ENCODE measurements around the gene TMEM132D. TPM values are rescaled to one million over a fixed set of nuclear protein-coding genes. Genes with fewer than 3 reads are reported as not detected.

Gene TMEM132D
- total RNA-seq, 2 donors from 2014 or later = not detected

DNA sequence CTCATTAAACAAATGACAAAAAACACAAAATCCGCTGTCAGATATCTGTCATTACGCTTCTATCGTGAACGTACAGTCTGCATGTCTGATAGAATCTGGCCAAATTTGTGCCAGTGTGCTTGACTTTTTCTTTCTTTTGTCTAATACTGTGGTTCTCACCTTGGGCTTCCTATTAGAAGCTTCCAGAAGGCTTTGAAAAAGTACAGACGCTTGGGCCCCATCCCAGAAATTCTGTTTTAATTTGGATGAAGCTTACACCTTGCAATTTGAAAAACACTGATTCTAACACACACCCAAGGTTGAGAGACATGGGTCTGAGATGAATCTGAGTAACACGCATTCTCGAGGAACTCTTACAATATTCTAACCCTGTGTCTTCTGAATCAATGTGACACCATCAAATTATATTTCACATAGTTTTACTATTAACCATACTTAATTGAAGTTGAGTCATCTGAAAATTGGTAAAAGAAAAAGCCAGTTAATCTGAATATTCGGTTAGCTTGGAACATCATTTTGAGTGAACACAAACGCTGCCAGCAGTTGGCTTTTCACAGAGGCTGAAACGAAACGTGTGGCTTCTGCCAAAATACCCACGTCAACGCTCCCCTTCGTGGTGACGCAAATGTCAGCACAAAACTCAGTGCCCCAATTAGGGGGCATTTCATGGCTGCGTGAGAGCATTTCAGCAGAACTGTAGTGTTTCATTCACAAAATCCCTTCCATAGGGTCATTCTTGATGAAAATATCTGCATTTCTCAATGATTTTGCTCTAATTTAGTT lies 420.5 kb downstream of the TMEM132D start:
- Mint-ChIP-seq H3K4me3 (no peak overlapping the region), H3K27ac (no peak overlapping the region), H3K4me1 (no peaks in the 10 kb centered on the region), H3K9me3 (peaks cover 10% of the 10 kb centered on the region), H3K36me3 (ENCODE audit: low read depth) (no peaks in the 10 kb centered on the region), H3K27me3 (no peaks in the 10 kb centered on the region)
- no peak for ATAC-seq (replicated peaks)

DNA sequence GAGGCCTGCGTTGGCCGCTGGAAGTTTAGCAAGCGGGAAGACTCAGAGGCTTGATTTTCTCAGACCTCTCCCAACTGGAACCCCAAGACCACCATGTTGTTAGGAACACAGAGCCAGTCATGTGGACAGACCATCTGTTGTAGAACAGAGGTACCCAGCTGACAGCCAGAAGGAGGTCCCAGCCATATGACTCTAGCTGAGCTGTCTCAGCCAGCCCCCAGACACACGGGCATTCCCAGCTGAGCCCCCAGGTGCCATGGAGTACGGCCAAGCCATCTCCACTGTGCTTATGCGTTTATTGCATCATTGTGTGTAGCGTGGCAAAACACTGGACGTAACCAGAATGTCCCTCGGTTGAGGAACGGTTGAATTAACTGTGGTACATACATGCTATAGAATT lies 421.9 kb downstream of the TMEM132D start:
- no peaks in the 10 kb centered on the region for H3K36me3 Mint-ChIP-seq (ENCODE audit: low read depth)
- H3K27me3 Mint-ChIP-seq = no peaks in the 10 kb centered on the region
- no peak for ATAC-seq (replicated peaks)
- no peak overlapping the region for H3K4me3 Mint-ChIP-seq
- H3K27ac Mint-ChIP-seq = no peak overlapping the region
- H3K4me1 Mint-ChIP-seq = no peaks in the 10 kb centered on the region
- H3K9me3 Mint-ChIP-seq = peaks cover 10% of the 10 kb centered on the region

DNA sequence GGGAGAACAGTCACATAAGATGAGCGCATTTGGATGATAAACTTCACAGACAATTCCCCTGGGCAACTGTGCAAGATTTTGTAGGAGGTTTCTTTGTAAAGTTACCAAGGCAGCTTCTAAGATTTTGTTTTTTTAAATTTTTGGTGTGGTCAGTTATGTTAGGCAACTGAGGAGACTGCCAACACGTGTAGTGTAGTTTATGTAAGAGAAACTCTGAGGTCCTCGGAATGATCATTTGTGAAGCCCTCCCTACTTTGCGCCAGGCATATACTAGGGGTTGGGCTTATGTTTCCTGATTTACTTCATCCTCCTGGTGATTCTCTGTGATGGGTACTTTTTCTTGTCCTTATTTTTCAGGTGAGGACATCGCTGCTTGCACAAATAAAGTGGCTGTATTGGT lies 433.6 kb downstream of the TMEM132D start:
- H3K4me1 Mint-ChIP-seq = no peaks in the 10 kb centered on the region
- H3K4me3 Mint-ChIP-seq = no peak overlapping the region

DNA sequence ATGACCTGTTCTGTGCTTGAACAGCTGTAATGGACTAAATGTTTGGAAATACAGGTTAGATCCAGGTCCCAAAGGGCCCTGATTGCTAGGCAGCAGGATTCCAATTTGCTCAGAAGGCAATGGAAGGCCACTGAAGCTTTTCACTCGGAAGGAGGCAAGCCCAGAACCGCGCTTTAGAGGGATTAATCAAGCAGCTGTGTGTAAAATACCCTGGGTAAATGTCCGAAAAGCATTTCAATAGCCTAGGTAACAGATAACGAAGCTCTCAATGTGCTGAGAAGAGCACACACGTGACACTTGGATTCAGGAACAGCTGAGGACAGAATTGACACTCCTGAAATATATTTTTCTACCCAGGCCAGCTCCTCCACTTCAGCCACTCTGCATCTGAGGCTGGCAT lies 436.1 kb downstream of the TMEM132D start:
- H3K4me1 Mint-ChIP-seq = no peaks in the 10 kb centered on the region
- H3K36me3 Mint-ChIP-seq (ENCODE audit: low read depth) = no peaks in the 10 kb centered on the region
- H3K9me3 Mint-ChIP-seq = peaks cover 16% of the 10 kb centered on the region
- H3K27ac Mint-ChIP-seq = no peak overlapping the region
- ATAC-seq (replicated peaks) = no peak
- H3K27me3 Mint-ChIP-seq = no peaks in the 10 kb centered on the region
- H3K4me3 Mint-ChIP-seq = no peak overlapping the region

More for the DNA sequence above, 433.6 kb downstream of the TMEM132D start:
- no peak for ATAC-seq (replicated peaks)
- Mint-ChIP-seq H3K36me3 (ENCODE audit: low read depth) (no peaks in the 10 kb centered on the region), H3K27ac (no peak overlapping the region), H3K9me3 (peaks cover 20% of the 10 kb centered on the region), H3K27me3 (no peaks in the 10 kb centered on the region)

DNA sequence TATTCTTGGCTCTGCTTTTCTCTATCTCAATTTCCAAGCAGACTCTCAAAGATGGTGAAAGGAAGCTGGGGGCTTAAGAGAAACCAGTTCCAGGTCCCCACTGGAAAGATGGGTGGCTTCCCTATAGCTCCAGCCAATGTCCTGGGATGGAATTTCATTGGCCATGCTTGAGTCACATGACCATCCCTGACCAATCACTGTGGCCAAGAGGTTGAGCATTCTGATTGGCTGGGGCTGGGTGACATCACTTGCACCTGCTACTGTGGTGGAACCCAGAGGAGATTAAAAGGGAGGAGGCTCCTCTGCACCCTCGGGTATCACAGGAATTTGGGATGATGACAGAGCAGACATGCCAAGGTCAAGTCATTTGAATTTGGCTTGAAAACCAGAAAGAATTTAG lies 436.5 kb downstream of the TMEM132D start:
- Mint-ChIP-seq H3K9me3 (peaks cover 16% of the 10 kb centered on the region), H3K27ac (no peak overlapping the region)

DNA sequence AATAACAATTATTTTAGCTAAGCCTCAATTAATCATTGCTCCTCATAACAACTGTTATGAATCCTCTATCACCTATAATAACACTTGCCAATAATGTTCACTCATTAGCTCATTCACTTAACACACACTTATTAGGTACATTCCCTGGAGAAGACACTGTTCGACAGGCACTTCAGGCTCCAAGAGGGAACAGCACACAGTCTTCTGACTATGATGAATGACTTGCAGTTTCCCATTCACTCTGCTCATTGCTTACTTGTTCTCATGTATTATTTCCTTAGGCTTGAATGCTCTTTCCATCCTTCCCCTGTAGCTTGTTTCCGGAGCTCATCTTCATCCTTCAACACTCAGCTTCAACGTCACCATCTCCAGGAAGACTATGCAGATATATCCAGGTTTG lies 437.3 kb downstream of the TMEM132D start:
- Mint-ChIP-seq H3K9me3 (peaks cover 20% of the 10 kb centered on the region), H3K4me1 (no peaks in the 10 kb centered on the region), H3K4me3 (no peak overlapping the region), H3K27ac (no peak overlapping the region), H3K36me3 (ENCODE audit: low read depth) (no peaks in the 10 kb centered on the region), H3K27me3 (no peaks in the 10 kb centered on the region)
- no peak for ATAC-seq (replicated peaks)

More for the DNA sequence above, 436.5 kb downstream of the TMEM132D start:
- Mint-ChIP-seq H3K27me3 (no peaks in the 10 kb centered on the region), H3K4me3 (no peak overlapping the region), H3K4me1 (no peaks in the 10 kb centered on the region), H3K36me3 (ENCODE audit: low read depth) (no peaks in the 10 kb centered on the region)
- no peak for ATAC-seq (replicated peaks)

GRCh38 chr12:129459886-129460285 lies 443.9 kb downstream of the TMEM132D start:
- no peaks in the 10 kb centered on the region for H3K4me1 Mint-ChIP-seq
- H3K4me3 Mint-ChIP-seq = no peak overlapping the region
- peaks cover 18% of the 10 kb centered on the region for H3K9me3 Mint-ChIP-seq
- H3K36me3 Mint-ChIP-seq (ENCODE audit: low read depth) = no peaks in the 10 kb centered on the region
- no peak overlapping the region for H3K27ac Mint-ChIP-seq
- ATAC-seq (replicated peaks) = no peak
- H3K27me3 Mint-ChIP-seq = no peaks in the 10 kb centered on the region

GRCh38 chr12:129446696-129447095 lies 457.1 kb downstream of the TMEM132D start:
- Mint-ChIP-seq H3K9me3 (peaks cover 4% of the 10 kb centered on the region), H3K27me3 (no peaks in the 10 kb centered on the region), H3K36me3 (ENCODE audit: low read depth) (no peaks in the 10 kb centered on the region), H3K4me3 (no peak overlapping the region), H3K27ac (no peak overlapping the region), H3K4me1 (no peaks in the 10 kb centered on the region)
- ATAC-seq (replicated peaks) = no peak

- Mint-ChIP-seq H3K27me3 (no peaks in the 10 kb centered on the region), H3K9me3 (peaks cover 8% of the 10 kb centered on the region), H3K36me3 (ENCODE audit: low read depth) (no peaks in the 10 kb centered on the region), H3K27ac (no peak overlapping the region), H3K4me1 (no peaks in the 10 kb centered on the region), H3K4me3 (no peak overlapping the region)
- ATAC-seq (replicated peaks) = no peak
Measured at GRCh38 chr12:129440278-129440677, 463.5 kb downstream of the TMEM132D start.

- Mint-ChIP-seq H3K27me3 (no peaks in the 10 kb centered on the region), H3K4me3 (no peak overlapping the region), H3K9me3 (peaks cover 26% of the 10 kb centered on the region), H3K4me1 (no peaks in the 10 kb centered on the region), H3K36me3 (ENCODE audit: low read depth) (no peaks in the 10 kb centered on the region), H3K27ac (no peak overlapping the region)
- ATAC-seq (replicated peaks) = no peak
Measured at GRCh38 chr12:129434790-129435189, 469.0 kb downstream of the TMEM132D start.

DNA sequence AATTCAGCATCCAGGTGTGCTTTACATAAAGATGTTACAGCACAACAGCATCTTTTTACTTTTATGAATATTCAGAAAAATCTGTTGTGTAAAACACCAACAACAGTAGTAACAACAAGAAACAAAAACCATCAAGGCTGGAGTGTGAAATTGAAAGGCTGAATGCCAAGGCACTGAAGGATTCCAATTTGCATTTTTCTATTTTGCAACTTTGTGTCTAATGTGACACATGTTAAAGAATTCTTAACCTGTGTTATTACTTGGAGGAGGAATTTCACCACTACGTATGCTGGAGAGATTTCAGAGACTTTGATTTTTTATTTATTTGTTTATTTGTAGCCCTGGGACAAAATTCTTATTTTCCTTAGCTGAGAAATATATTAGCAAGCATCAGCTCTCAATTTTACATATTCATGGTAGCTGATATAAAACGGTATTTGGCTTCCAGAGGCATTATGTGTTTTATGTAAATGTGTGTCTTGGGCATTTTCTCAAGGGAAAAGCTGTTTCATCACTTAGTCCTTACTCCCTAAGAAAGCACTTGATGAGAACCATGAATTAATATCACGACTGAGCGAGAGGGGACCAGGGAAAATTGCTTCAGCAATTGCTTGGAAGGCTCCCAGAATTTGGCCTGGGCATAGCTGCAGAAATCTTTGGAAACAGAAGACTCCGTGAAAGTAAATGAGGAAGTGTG lies 475.4 kb downstream of the TMEM132D start:
- H3K36me3 Mint-ChIP-seq (ENCODE audit: low read depth) = no peaks in the 10 kb centered on the region
- peaks cover 14% of the 10 kb centered on the region for H3K9me3 Mint-ChIP-seq
- no peak overlapping the region for H3K27ac Mint-ChIP-seq
- H3K4me3 Mint-ChIP-seq = no peak overlapping the region
- no peaks in the 10 kb centered on the region for H3K4me1 Mint-ChIP-seq
- no peaks in the 10 kb centered on the region for H3K27me3 Mint-ChIP-seq
- ATAC-seq (replicated peaks) = no peak

DNA sequence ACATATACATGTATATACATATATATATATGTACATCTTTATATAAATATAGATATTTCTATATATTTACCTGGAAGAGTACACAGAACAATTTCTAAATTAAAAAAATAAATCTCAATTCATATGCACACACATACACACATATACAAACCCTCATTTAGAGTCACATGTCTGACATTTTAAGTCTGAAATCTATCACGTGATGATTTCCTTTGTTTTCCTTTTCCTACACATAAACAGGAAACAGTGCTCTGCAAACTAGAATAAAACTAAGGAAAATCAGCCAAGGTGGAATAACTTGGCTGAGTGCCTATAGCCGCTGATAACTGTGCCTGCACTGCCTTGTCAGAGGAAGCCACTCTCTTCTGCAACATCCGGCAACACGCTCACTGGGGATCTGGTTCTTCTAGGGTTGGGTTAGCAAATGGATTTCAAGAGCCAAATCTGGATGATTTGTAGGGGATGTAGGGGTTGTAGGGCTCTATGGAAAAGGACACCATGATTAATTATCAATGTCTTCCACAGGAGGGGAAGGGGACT lies 480.7 kb downstream of the TMEM132D start:
- Mint-ChIP-seq H3K9me3 (peaks cover 5% of the 10 kb centered on the region), H3K4me1 (no peaks in the 10 kb centered on the region), H3K4me3 (no peak overlapping the region), H3K36me3 (ENCODE audit: low read depth) (no peaks in the 10 kb centered on the region), H3K27ac (no peak overlapping the region), H3K27me3 (no peaks in the 10 kb centered on the region)
- ATAC-seq (replicated peaks) = no peak

DNA sequence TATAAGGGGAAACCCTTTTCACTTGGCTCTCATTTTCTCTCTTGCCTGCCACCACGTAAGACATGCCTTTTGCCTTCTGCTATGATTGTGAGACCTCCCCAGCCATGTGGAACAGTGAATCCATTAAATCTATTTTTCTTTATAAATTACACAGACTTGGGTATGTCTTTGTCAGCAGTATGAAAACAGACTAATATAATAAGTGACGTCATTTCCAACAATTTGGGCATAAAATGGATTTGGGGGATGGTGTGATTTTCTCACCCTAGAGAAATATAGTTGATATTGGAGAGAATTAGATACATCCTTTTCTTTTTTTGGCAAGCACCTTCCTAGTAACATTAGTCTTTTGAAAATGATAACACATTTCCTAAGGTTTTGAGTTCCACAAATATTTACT lies 490.5 kb downstream of the TMEM132D start:
- no peaks in the 10 kb centered on the region for H3K27me3 Mint-ChIP-seq

GRCh38 chr12:129409281-129409680 lies 494.5 kb downstream of the TMEM132D start:
- Mint-ChIP-seq H3K27me3 (no peaks in the 10 kb centered on the region), H3K9me3 (peaks cover 5% of the 10 kb centered on the region), H3K4me3 (no peak overlapping the region), H3K27ac (no peak overlapping the region), H3K4me1 (no peaks in the 10 kb centered on the region), H3K36me3 (ENCODE audit: low read depth) (no peaks in the 10 kb centered on the region)
- ATAC-seq (replicated peaks) = no peak

More for the DNA sequence above, 490.5 kb downstream of the TMEM132D start:
- no peak for ATAC-seq (replicated peaks)
- Mint-ChIP-seq H3K36me3 (ENCODE audit: low read depth) (no peaks in the 10 kb centered on the region), H3K4me1 (no peaks in the 10 kb centered on the region), H3K4me3 (no peak overlapping the region), H3K9me3 (peaks cover 12% of the 10 kb centered on the region), H3K27ac (no peak overlapping the region)

DNA sequence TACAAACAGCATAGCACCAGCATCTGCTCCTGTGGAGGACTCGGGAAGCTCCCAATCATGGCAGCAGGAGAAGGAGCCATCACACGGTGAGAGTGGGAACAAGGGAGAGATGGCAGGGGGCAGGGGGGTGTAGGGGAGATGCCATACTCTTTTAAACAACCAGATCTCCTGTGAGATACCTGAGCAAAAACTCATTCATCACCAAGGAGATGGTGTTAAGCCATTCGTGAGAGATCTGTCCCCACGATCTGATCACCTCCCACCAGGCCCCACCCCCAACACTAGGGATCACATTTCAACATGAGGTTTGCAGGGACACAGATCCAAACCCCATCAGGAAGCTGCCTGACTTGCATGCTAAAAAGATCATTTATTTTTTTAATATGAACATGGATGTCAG lies 499.3 kb downstream of the TMEM132D start:
- no peaks in the 10 kb centered on the region for H3K36me3 Mint-ChIP-seq (ENCODE audit: low read depth)
- no peak overlapping the region for H3K27ac Mint-ChIP-seq
- ATAC-seq (replicated peaks) = no peak
- no peak overlapping the region for H3K4me3 Mint-ChIP-seq
- no peaks in the 10 kb centered on the region for H3K4me1 Mint-ChIP-seq
- H3K27me3 Mint-ChIP-seq = no peaks in the 10 kb centered on the region
- peaks cover 3% of the 10 kb centered on the region for H3K9me3 Mint-ChIP-seq
